ENCODE measurements around the gene RPAIN. TPM values are rescaled to one million over a fixed set of nuclear protein-coding genes. Genes with fewer than 3 reads are reported as not detected.
"Not testable (repeated sequence)": the region's sequence is repeated elsewhere in the genome, so short reads cannot be mapped to it uniquely, and the experiment has no call there.

Gene RPAIN
- total RNA-seq, 1 experiment from 2014 or later: 46.1 TPM

GRCh38 chr17:5431949-5432556 is 12.1 kb downstream of the RPAIN start:
- Histone ChIP-seq H3K79me2 (ENCODE audit: low read length) (peaks cover 23% of the 10 kb centered on the region), H3K27ac (ENCODE audit: low read length) (no peak overlapping the region), H3F3A (ENCODE audit: low read length, unreplicated experiment) (peaks cover 4% of the 10 kb centered on the region), H3K27me3 (ENCODE audit: low read length) (no peaks in the 10 kb centered on the region), H2AFZ (ENCODE audit: low read length) (no peak overlapping the region), H3K4me3 (ENCODE audit: low read length) (no peak overlapping the region), H3K4me1 (ENCODE audit: insufficient read depth, low read length) (peaks cover 9% of the 10 kb centered on the region), H3K4me2 (ENCODE audit: low read length) (no peak overlapping the region), H3K9me3 (ENCODE audit: low read length) (no peaks in the 10 kb centered on the region), H3K9me2 (replicated peaks; ENCODE audit: low read length) (no peaks in the 10 kb centered on the region), H3K36me3 (ENCODE audit: low read depth, low read length) (peaks cover 40% of the 10 kb centered on the region), H3K9ac (ENCODE audit: low read length) (no peak overlapping the region), H4K20me1 (ENCODE audit: low read length) (peaks cover 5% of the 10 kb centered on the region; the same call in 1 of the 2 replicates)
- TF ChIP-seq EZH2phosphoT487 (IDR thresholded peaks at IDR 0.05; ENCODE audit: borderline replicate concordance, low read length) (no peak), CTCF (conservative IDR thresholded peaks at IDR 0.05; ENCODE audit: low read depth, low read length) (no peak), EZH2 (IDR thresholded peaks at IDR 0.05; ENCODE audit: low read length, unreplicated experiment) (no peak)
- CTCF ChIA-PET: no interaction called here
- no TSS peak for BruUV-seq (replicated peaks)
- ATAC-seq (no peak), DNase-seq (no peak)
- POLR2A ChIA-PET (ENCODE audit: unreplicated experiment): no interaction called here
- intact Hi-C loops (cut with micrococcal nuclease): no loop called here

GRCh38 chr17:5434984-5435383 is 15.0 kb downstream of the RPAIN start:
- Histone ChIP-seq H2AFZ (ENCODE audit: low read length) (no peak overlapping the region), H3K36me3 (ENCODE audit: low read depth, low read length) (peaks cover 46% of the 10 kb centered on the region), H3K9me2 (replicated peaks; ENCODE audit: low read length) (no peaks in the 10 kb centered on the region), H3F3A (ENCODE audit: low read length, unreplicated experiment) (peaks cover 4% of the 10 kb centered on the region), H3K9ac (ENCODE audit: low read length) (no peak overlapping the region), H3K27ac (ENCODE audit: low read length) (no peak overlapping the region), H4K20me1 (ENCODE audit: low read length) (peaks cover 5% of the 10 kb centered on the region; the same call in 1 of the 2 replicates), H3K79me2 (ENCODE audit: low read length) (peaks cover 42% of the 10 kb centered on the region), H3K4me3 (ENCODE audit: low read length) (no peak overlapping the region), H3K9me3 (ENCODE audit: low read length) (no peaks in the 10 kb centered on the region), H3K27me3 (ENCODE audit: low read length) (no peaks in the 10 kb centered on the region), H3K4me1 (ENCODE audit: insufficient read depth, low read length) (peaks cover 20% of the 10 kb centered on the region), H3K4me2 (ENCODE audit: low read length) (no peak overlapping the region)
- POLR2A ChIA-PET (ENCODE audit: unreplicated experiment): no interaction called here
- no peak for TF ChIP-seq CTCF (conservative IDR thresholded peaks at IDR 0.05; ENCODE audit: low read depth, low read length)
- no peak for TF ChIP-seq EZH2 (IDR thresholded peaks at IDR 0.05; ENCODE audit: low read length, unreplicated experiment)
- no peak for TF ChIP-seq EZH2phosphoT487 (IDR thresholded peaks at IDR 0.05; ENCODE audit: borderline replicate concordance, low read length)
- ATAC-seq: no peak
- CTCF ChIA-PET: no interaction called here
- no peak for DNase-seq
- intact Hi-C loops (cut with micrococcal nuclease): no loop called here
- BruUV-seq (replicated peaks): no TSS peak

GRCh38 chr17:5435781-5436315 is 15.9 kb downstream of the RPAIN start:
- H3K4me2 ChIP-seq (ENCODE audit: low read length); BruUV-seq (replicated peaks); H3K27me3 ChIP-seq (ENCODE audit: low read length); DNase-seq; H3F3A ChIP-seq (ENCODE audit: low read length, unreplicated experiment); H2AFZ ChIP-seq (ENCODE audit: low read length); H3K27ac ChIP-seq (ENCODE audit: low read length); H4K20me1 ChIP-seq (ENCODE audit: low read length); H3K9ac ChIP-seq (ENCODE audit: low read length); H3K9me2 ChIP-seq (replicated peaks; ENCODE audit: low read length); ATAC-seq; H3K9me3 ChIP-seq (ENCODE audit: low read length); intact Hi-C loops (cut with micrococcal nuclease); H3K4me3 ChIP-seq (ENCODE audit: low read length): not testable (repeated sequence)
- peaks cover 42% of the 10 kb centered on the region for H3K79me2 ChIP-seq (ENCODE audit: low read length)
- peaks cover 20% of the 10 kb centered on the region for H3K4me1 ChIP-seq (ENCODE audit: insufficient read depth, low read length)
- peaks cover 46% of the 10 kb centered on the region for H3K36me3 ChIP-seq (ENCODE audit: low read depth, low read length)
- ChIA-PET POLR2A (ENCODE audit: unreplicated experiment) (interaction anchor here (0.5 to 0.7 kb wide), 2 partner anchors 8 to 44 kb away, joined by 3 to 12 read pairs; no protein-coding TSS in a partner anchor), CTCF (interaction anchor here (0.7 kb wide), 1 partner anchor 483 kb away, joined by 12 read pairs; no protein-coding TSS in a partner anchor)
